Subcutaneous adipose tissue (tissue), 4 donors: ENCODE measurements around the gene ANKRD66. TPM values are rescaled to one million over a fixed set of nuclear protein-coding genes. Genes with fewer than 3 reads are reported as not detected.

ENCODE experiments used
- total RNA-seq, 4 donors: library from RNA; depleted of rRNA; stranded (reverse); fragments of >200 nt; gene quantifications; one replicate each; pipeline ENCODE4 v1.1.0, GENCODE V29; 2016
- TF ChIP-seq, protein P1 (sequence below): fragments of 450-650 bp; IDR thresholded peaks from one replicate; pipeline ENCODE4 v1.5.1; 2016; ENCODE audit warnings: low read depth, mild to moderate bottlenecking, control low read depth, antibody characterized with exemption, moderate library complexity

ANKRD66 gene
- total RNA-seq, 4 donors from 2014 or later, result not detected

DNA sequence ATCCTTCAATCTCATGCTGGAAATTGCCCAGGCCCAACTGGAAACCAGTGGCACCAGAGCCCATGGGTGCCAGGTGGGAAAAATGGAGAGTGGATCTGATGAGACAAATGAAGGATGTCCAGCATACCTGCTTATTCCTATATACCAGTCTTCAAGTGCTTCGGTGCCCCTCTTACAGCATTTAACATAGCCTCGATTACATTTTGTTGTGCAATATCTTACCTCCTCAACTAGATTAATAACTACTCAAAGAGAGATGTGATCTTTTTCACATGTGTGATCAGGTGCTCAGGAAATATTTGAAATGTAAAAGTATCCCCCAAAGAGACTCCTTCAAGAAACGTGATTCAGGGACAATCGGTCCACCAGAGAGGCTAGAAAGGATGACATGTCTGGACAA is 4.8 kb upstream of the ANKRD66 start:
- TF ChIP-seq, protein P1, sequence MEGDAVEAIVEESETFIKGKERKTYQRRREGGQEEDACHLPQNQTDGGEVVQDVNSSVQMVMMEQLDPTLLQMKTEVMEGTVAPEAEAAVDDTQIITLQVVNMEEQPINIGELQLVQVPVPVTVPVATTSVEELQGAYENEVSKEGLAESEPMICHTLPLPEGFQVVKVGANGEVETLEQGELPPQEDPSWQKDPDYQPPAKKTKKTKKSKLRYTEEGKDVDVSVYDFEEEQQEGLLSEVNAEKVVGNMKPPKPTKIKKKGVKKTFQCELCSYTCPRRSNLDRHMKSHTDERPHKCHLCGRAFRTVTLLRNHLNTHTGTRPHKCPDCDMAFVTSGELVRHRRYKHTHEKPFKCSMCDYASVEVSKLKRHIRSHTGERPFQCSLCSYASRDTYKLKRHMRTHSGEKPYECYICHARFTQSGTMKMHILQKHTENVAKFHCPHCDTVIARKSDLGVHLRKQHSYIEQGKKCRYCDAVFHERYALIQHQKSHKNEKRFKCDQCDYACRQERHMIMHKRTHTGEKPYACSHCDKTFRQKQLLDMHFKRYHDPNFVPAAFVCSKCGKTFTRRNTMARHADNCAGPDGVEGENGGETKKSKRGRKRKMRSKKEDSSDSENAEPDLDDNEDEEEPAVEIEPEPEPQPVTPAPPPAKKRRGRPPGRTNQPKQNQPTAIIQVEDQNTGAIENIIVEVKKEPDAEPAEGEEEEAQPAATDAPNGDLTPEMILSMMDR, result no peak

DNA sequence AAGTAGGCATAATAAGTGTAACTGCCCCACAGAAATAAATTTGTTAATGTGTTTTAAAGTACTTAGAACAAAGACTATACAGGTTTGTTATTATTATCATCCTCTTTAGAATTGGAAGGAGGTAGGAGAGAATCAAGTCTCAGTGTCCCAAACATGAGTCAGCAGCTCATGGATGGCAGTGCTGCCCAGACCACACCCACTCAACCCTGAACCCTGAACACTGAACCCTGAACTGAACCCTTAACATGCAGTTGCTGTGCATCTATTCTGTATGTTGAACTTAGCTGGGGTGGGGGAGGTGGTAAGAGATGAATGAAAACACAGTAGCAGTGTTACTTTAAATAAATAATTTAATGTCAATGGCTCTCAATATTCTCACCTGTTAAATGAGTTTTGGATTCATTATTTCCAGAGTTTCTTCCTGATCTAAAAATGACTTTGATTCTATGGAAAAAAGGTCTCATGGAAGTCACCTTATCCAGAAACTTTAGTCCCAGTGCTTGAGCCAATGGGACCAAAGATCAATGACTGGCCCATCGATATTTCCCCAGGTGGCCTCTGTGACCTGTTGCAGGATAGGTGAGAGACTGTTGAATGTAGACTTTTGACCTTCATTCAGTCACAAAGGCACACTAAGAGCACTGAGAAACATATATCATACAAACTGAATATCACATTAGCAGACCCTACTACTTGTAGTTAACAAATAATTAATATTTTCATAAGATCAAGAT is 3.1 kb upstream of the ANKRD66 start:
- TF ChIP-seq, protein P1, result no peak

DNA sequence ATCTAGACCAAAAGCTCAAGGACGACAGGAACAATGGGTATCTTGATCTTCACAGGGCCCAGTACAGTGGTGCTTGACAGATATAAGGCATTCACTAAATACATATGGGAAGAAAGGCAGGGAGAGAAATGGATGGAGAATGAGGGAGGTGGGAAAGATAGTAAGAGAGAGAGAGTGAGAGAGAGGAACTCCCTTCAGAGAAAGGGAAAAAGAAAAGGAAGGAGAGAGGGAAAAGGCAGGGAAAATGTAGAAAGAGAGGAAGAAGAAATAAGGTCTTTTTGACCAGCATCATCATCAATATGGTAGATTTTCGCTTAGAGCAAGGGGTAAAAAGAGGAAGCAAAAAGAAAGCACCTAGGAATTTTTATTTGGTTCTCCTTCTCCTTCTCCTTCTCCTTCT is 760 bp upstream of the ANKRD66 start:
- TF ChIP-seq, protein P1, result no peak

DNA sequence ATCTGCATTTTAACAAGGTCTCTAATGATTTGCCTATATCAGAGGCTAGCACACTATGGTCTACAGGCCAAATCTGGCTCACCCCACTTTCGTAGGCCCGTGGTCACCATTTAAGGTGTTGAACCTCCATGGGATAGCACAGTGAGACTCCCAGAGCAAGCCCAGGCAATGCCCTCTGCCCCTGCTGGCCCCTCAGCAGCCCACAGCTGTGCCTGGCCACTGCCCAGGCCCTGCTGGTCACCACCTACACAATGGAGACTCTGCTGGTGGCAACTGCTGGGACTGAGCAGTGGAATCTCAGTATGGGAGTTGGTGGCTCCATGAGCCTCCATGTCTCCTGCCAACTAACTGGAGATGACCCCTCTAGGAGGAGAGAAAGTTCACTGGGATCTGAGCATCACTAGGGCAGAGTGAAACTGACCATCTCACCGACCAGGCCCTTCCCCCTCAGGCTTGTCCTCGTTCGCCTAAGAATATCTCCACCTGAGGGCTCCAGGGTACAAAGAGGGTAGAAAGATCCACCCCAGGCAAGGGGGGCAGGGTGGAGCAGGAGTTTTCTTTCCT is 2.3 kb downstream of the ANKRD66 start:
- TF ChIP-seq, protein P1, result no peak

DNA sequence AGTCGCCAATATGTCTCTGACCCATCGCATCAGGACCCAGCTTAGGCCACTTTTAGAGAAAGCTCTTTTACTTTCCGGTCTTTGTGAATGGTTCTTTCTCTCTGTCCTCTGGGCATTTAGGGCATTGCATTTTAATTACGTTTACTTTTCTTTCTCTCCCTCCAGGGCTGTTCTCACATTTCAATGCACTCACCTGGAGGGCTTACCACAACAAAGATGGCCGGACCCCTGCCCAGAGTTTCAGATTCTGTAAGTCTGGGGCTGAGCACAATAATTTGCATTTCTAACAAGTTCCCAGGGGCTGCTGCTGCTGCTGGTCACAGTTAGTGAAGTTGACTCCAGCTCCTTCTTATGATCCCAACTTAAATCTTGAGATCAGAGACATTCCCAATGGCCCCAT is 3.0 kb downstream of the ANKRD66 start:
- TF ChIP-seq, protein P1, result no peak

DNA sequence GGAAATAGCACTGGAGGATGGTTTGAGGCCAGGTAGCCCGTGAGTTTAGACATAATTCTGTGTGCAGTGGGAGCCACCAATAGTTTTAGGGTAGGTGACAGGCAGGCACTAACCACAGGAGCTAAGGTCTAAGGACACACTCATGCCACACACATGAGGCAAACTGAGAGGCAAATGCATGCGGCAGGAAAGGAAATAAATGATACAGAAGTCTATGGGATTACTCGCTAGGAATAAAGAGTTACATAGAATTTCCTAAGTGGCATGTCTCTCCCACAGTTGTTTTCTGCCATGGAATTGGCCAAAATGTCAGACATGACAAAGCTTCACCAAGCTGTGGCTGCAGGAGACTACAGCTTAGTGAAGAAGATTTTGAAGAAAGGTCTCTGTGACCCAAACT is 4.9 kb downstream of the ANKRD66 start:
- TF ChIP-seq, protein P1, result no peak

DNA sequence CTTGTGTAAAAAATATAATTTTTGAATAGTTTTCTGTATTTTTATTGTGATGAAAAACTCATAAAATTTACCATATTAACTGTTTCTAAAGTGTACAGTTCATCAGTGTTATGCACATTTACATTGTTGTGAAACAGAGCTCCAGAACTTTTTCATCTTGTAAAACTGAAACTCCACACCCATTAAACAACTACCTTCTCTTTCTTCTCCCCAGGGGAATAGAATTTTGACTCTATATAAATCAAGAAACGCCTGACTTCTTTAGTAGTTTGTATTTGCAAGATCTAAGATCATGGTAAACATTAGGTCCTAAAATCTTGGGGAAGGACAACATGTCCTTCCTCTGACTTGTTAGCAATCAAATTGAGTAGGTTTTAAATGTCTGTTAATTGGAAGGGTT is 9.1 kb downstream of the ANKRD66 start:
- TF ChIP-seq, protein P1, result no peak
